ENCODE data around the gene MYL10. TPM values are rescaled to one million over a fixed set of nuclear protein-coding genes. Genes with fewer than 3 reads are reported as not detected.

Gene MYL10
- total and polyA plus RNA-seq, 2 experiments from 2014 or later, result 1.3 TPM; not detected in 1

GRCh38 chr7:101666741-101667140, 37.6 kb upstream of the MYL10 start:
- H3K27me3 ChIP-seq (ENCODE audit: insufficient read depth), result no peaks in the 10 kb centered on the region
- no peaks in the 10 kb centered on the region for H3K9me2 ChIP-seq (ENCODE audit: insufficient read depth)
- no peak overlapping the region for H3K27ac Mint-ChIP-seq
- no peak overlapping the region for H3K4me3 ChIP-seq
- H3K79me2 ChIP-seq (replicated peaks; ENCODE audit: insufficient read depth), result no peaks in the 10 kb centered on the region
- no peak overlapping the region for H3K27ac ChIP-seq (ENCODE audit: low read depth)
- H3K9me3 Mint-ChIP-seq, result peaks cover 19% of the 10 kb centered on the region
- H3K4me3 Mint-ChIP-seq, result no peak overlapping the region
- H3K4me2 ChIP-seq, result no peak overlapping the region
- DNase-seq (ENCODE audit: low spot score) (no peak), ATAC-seq (no peak)
- peaks cover 4% of the 10 kb centered on the region; the same call in 2 of the 3 replicates for H3K36me3 Mint-ChIP-seq (ENCODE audit: low read depth)
- peaks cover 5% of the 10 kb centered on the region for H3K27me3 Mint-ChIP-seq (ENCODE audit: insufficient read depth, low read depth, poor library complexity)
- H3K4me1 Mint-ChIP-seq, result peaks cover 12% of the 10 kb centered on the region
- H4K20me1 ChIP-seq (replicated peaks; ENCODE audit: insufficient read depth), result no peaks in the 10 kb centered on the region
- no peak overlapping the region for H2AFZ ChIP-seq
- no peak for TF ChIP-seq ETS1 (IDR thresholded peaks at IDR 0.05)
- H3F3A ChIP-seq (replicated peaks; ENCODE audit: low read depth), result no peaks in the 10 kb centered on the region
- peaks cover 13% of the 10 kb centered on the region for H3K4me1 ChIP-seq (ENCODE audit: insufficient read depth)
- no peaks in the 10 kb centered on the region for H3K36me3 ChIP-seq (ENCODE audit: insufficient read depth)

- no peaks in the 10 kb centered on the region for H3K9me2 ChIP-seq (ENCODE audit: insufficient read depth)
- H3K4me2 ChIP-seq, result no peak overlapping the region
- no peaks in the 10 kb centered on the region for H3F3A ChIP-seq (replicated peaks; ENCODE audit: low read depth)
- Mint-ChIP-seq H3K4me1 (peaks cover 12% of the 10 kb centered on the region), H3K9me3 (peaks cover 19% of the 10 kb centered on the region), H3K4me3 (no peak overlapping the region), H3K27ac (no peak overlapping the region), H3K27me3 (ENCODE audit: insufficient read depth, low read depth, poor library complexity) (peaks cover 5% of the 10 kb centered on the region), H3K36me3 (ENCODE audit: low read depth) (peaks cover 4% of the 10 kb centered on the region; the same call in 2 of the 3 replicates)
- no peaks in the 10 kb centered on the region for H3K27me3 ChIP-seq (ENCODE audit: insufficient read depth)
- H3K27ac ChIP-seq (ENCODE audit: low read depth), result no peak overlapping the region
- no peaks in the 10 kb centered on the region for H4K20me1 ChIP-seq (replicated peaks; ENCODE audit: insufficient read depth)
- no peak overlapping the region for H3K4me3 ChIP-seq
- H2AFZ ChIP-seq, result no peak overlapping the region
- DNase-seq (ENCODE audit: low spot score) (no peak), ATAC-seq (no peak)
- H3K79me2 ChIP-seq (replicated peaks; ENCODE audit: insufficient read depth), result no peaks in the 10 kb centered on the region
- no peak for TF ChIP-seq EZH2phosphoT487 (IDR thresholded peaks at IDR 0.05; ENCODE audit: unreplicated experiment)
- TF ChIP-seq NANOG (IDR thresholded peaks at IDR 0.05; ENCODE audit: borderline replicate concordance), result no peak
- TF ChIP-seq ZNF114 (CRISPR knock-in tag; IDR thresholded peaks at IDR 0.05), result no peak
- TF ChIP-seq ZNF331 (CRISPR knock-in tag; IDR thresholded peaks at IDR 0.05; ENCODE audit: low read depth), result no peak
- no peak for TF ChIP-seq POLR2AphosphoS5 (IDR thresholded peaks at IDR 0.05; ENCODE audit: low read depth)
- TF ChIP-seq JUNB (IDR thresholded peaks at IDR 0.05; ENCODE audit: unreplicated experiment), result no peak
- no peak for TF ChIP-seq STAT1 (IDR thresholded peaks at IDR 0.05; ENCODE audit: unreplicated experiment)
- TF ChIP-seq, protein P1, sequence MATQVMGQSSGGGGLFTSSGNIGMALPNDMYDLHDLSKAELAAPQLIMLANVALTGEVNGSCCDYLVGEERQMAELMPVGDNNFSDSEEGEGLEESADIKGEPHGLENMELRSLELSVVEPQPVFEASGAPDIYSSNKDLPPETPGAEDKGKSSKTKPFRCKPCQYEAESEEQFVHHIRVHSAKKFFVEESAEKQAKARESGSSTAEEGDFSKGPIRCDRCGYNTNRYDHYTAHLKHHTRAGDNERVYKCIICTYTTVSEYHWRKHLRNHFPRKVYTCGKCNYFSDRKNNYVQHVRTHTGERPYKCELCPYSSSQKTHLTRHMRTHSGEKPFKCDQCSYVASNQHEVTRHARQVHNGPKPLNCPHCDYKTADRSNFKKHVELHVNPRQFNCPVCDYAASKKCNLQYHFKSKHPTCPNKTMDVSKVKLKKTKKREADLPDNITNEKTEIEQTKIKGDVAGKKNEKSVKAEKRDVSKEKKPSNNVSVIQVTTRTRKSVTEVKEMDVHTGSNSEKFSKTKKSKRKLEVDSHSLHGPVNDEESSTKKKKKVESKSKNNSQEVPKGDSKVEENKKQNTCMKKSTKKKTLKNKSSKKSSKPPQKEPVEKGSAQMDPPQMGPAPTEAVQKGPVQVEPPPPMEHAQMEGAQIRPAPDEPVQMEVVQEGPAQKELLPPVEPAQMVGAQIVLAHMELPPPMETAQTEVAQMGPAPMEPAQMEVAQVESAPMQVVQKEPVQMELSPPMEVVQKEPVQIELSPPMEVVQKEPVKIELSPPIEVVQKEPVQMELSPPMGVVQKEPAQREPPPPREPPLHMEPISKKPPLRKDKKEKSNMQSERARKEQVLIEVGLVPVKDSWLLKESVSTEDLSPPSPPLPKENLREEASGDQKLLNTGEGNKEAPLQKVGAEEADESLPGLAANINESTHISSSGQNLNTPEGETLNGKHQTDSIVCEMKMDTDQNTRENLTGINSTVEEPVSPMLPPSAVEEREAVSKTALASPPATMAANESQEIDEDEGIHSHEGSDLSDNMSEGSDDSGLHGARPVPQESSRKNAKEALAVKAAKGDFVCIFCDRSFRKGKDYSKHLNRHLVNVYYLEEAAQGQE (IDR thresholded peaks at IDR 0.05; ENCODE audit: unreplicated experiment), result no peak
- TF ChIP-seq CREB1 (CRISPR knock-in tag; IDR thresholded peaks at IDR 0.05; ENCODE audit: low read depth), result no peak
- no peak for TF ChIP-seq ZNF462 (CRISPR knock-in tag; IDR thresholded peaks at IDR 0.05)
- TF ChIP-seq EZH2 (IDR thresholded peaks at IDR 0.05; ENCODE audit: low read depth, unreplicated experiment), result no peak
- peaks cover 13% of the 10 kb centered on the region for H3K4me1 ChIP-seq (ENCODE audit: insufficient read depth)
- H3K36me3 ChIP-seq (ENCODE audit: insufficient read depth), result no peaks in the 10 kb centered on the region
Measured at GRCh38 chr7:101666293-101666692, 37.2 kb upstream of the MYL10 start.

Data from GM23338 (cell line).